NB4 (cell line): ENCODE measurements around the gene CPE.

Experiments used
- MAX ChIP-seq: IDR thresholded peaks from 2 replicates; pipeline ENCODE4 v1.6.1; 2011; ENCODE audit warnings: low read depth, low read length
- TF ChIP-seq, protein P1 (sequence below): IDR thresholded peaks from one replicate; pipeline ENCODE4 v1.5.1; 2012; ENCODE audit warnings: low read depth, low read length

GRCh38 chr4:165464813-165465381 lies 86.1 kb downstream of the CPE start:
- TF ChIP-seq, protein P1, sequence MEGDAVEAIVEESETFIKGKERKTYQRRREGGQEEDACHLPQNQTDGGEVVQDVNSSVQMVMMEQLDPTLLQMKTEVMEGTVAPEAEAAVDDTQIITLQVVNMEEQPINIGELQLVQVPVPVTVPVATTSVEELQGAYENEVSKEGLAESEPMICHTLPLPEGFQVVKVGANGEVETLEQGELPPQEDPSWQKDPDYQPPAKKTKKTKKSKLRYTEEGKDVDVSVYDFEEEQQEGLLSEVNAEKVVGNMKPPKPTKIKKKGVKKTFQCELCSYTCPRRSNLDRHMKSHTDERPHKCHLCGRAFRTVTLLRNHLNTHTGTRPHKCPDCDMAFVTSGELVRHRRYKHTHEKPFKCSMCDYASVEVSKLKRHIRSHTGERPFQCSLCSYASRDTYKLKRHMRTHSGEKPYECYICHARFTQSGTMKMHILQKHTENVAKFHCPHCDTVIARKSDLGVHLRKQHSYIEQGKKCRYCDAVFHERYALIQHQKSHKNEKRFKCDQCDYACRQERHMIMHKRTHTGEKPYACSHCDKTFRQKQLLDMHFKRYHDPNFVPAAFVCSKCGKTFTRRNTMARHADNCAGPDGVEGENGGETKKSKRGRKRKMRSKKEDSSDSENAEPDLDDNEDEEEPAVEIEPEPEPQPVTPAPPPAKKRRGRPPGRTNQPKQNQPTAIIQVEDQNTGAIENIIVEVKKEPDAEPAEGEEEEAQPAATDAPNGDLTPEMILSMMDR = peak; percentile 48
- TF ChIP-seq MAX = no peak
